HCT116 (cell line): ENCODE data around the gene IFT20.

Experiments used
- CEBPB ChIP-seq: IDR thresholded peaks from 2 replicates; pipeline ENCODE4 v1.6.1; 2012; ENCODE audit warnings: low read depth
- JUND ChIP-seq: IDR thresholded peaks from 2 replicates; pipeline ENCODE4 v1.6.1; 2012
- POLR2A ChIP-seq: IDR thresholded peaks from 2 replicates; pipeline ENCODE4 v1.7.0; 2011; ENCODE audit warnings: borderline replicate concordance; ENCODE audit not compliant: insufficient read depth, insufficient read length; ENCODE audit errors: extremely low read depth
- POLR2AphosphoS5 ChIP-seq: IDR thresholded peaks from 2 replicates; pipeline ENCODE4 v1.6.1; 2011; ENCODE audit warnings: mild to moderate bottlenecking, low read depth, low read length, moderate library complexity
- SIN3A ChIP-seq: IDR thresholded peaks from 2 replicates; pipeline ENCODE4 v1.6.1; 2012; ENCODE audit warnings: low read depth
- ZFX ChIP-seq: fragments of 450-650 bp; IDR thresholded peaks from 2 replicates; pipeline ENCODE4 v1.6.1; 2017
- ZNF274 ChIP-seq: fragments of 200-500 bp; sonication (Bioruptor generic); IDR thresholded peaks from 2 replicates; pipeline ENCODE4 v1.6.1; 2014; ENCODE audit warnings: mild to moderate bottlenecking, low read depth, low read length, inconsistent platforms
- TF ChIP-seq, protein P1 (sequence below), 3 experiments: fragments of 200-600 bp in 1 of 3; sonication (generic) in 1 of 3; IDR thresholded peaks in 2 of 3; conservative IDR thresholded peaks in 1 of 3; 2 replicates each; pipeline ENCODE4 v1.5.1; 2012 to 2017; ENCODE audit warnings: low read depth in 2 of 3, low read length in 2 of 3, antibody characterized with exemption in 1 of 3, borderline replicate concordance in 1 of 3, control low read depth in 1 of 3, mild to moderate bottlenecking in 1 of 3, mixed read lengths in 1 of 3, mixed run types in 1 of 3, moderate library complexity in 1 of 3; ENCODE audit not compliant: insufficient read depth in 1 of 3
- TF ChIP-seq, protein P2 (sequence below): IDR thresholded peaks from 2 replicates; pipeline ENCODE4 v1.6.1; 2012
- TF ChIP-seq, protein P3 (sequence below): IDR thresholded peaks from 2 replicates; pipeline ENCODE4 v1.6.1; 2012

GRCh38 chr17:28366605-28367004 is 31.3 kb upstream of the IFT20 start:
- TF ChIP-seq POLR2AphosphoS5 (no peak), ZFX (no peak), JUND (no peak), CEBPB (no peak), ZNF274 (no peak), POLR2A (no peak), SIN3A (no peak)
- TF ChIP-seq, protein P1, sequence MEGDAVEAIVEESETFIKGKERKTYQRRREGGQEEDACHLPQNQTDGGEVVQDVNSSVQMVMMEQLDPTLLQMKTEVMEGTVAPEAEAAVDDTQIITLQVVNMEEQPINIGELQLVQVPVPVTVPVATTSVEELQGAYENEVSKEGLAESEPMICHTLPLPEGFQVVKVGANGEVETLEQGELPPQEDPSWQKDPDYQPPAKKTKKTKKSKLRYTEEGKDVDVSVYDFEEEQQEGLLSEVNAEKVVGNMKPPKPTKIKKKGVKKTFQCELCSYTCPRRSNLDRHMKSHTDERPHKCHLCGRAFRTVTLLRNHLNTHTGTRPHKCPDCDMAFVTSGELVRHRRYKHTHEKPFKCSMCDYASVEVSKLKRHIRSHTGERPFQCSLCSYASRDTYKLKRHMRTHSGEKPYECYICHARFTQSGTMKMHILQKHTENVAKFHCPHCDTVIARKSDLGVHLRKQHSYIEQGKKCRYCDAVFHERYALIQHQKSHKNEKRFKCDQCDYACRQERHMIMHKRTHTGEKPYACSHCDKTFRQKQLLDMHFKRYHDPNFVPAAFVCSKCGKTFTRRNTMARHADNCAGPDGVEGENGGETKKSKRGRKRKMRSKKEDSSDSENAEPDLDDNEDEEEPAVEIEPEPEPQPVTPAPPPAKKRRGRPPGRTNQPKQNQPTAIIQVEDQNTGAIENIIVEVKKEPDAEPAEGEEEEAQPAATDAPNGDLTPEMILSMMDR (IDR thresholded peaks at IDR 0.05 in 2 of 3, conservative IDR thresholded peaks at IDR 0.05 in 1 of 3; ENCODE audit: borderline replicate concordance in 1 of 3, insufficient read depth in 1 of 3, low read depth in 2 of 3, low read length in 2 of 3) = peak in 2 of 3 experiments; percentile 14 to 29; a peak in 2 of 6 replicates
- TF ChIP-seq, protein P2, sequence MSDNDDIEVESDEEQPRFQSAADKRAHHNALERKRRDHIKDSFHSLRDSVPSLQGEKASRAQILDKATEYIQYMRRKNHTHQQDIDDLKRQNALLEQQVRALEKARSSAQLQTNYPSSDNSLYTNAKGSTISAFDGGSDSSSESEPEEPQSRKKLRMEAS = no peak
- TF ChIP-seq, protein P3, sequence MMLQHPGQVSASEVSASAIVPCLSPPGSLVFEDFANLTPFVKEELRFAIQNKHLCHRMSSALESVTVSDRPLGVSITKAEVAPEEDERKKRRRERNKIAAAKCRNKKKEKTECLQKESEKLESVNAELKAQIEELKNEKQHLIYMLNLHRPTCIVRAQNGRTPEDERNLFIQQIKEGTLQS = no peak
